K562 (cell line): ENCODE results near the gene CSAD. TPM values are rescaled to one million over a fixed set of nuclear protein-coding genes. Genes with fewer than 3 reads are reported as not detected.

Source experiments
- MTA3 ChIP-seq: fragments of 450-650 bp; formaldehyde crosslinking; IDR thresholded peaks from 2 replicates; pipeline ENCODE4 v1.6.1; 2017; ENCODE audit warnings: mild to moderate bottlenecking, borderline replicate concordance
- POLR2AphosphoS5 ChIP-seq: IDR thresholded peaks from 2 replicates; pipeline ENCODE4 v1.6.1; 2011; ENCODE audit warnings: mild to moderate bottlenecking, low read depth, low read length, moderate library complexity; ENCODE audit not compliant: control insufficient read depth, insufficient read depth
- POLR2G ChIP-seq: fragments of 200-400 bp; formaldehyde crosslinking; IDR thresholded peaks from 2 replicates; pipeline ENCODE4 v1.6.1; 2017; ENCODE audit warnings: low read depth, mild to moderate bottlenecking, antibody characterized with exemption, low read length, moderate library complexity
- TCF7 ChIP-seq: sonication (generic); IDR thresholded peaks from 2 replicates; pipeline ENCODE4 v1.6.1; 2016; ENCODE audit warnings: antibody characterized with exemption, borderline replicate concordance
- ZFP30 ChIP-seq: fragments of 250-450 bp; sonication (Bioruptor Pico); IDR thresholded peaks from 2 replicates; pipeline ENCODE4 v1.8.0; 2022; ENCODE audit warnings: moderate library complexity, mild to moderate bottlenecking, inconsistent platforms, borderline replicate concordance
- ZFP36 ChIP-seq: fragments of 150-350 bp; IDR thresholded peaks from 2 replicates; pipeline ENCODE4 v1.6.1; 2018; ENCODE audit warnings: low read length, low read depth; ENCODE audit not compliant: partially characterized antibody
- ZFPM2 ChIP-seq: fragments of 250-450 bp; sonication (Bioruptor Pico); IDR thresholded peaks from 2 replicates; pipeline ENCODE4 v1.5.1; 2022; ENCODE audit warnings: mild to moderate bottlenecking
- ZNF212 ChIP-seq: fragments of 450-650 bp; formaldehyde crosslinking; IDR thresholded peaks from 2 replicates; pipeline ENCODE4 v1.4.0; 2020; ENCODE audit warnings: mild to moderate bottlenecking
- polyA plus RNA-seq, 8 experiments: library from polyadenylated mRNA; depleted of rRNA in 4 of 8; stranded (reverse) in 5 of 8; unstranded in 3 of 8; fragments of >200 nt; fragmentation: Nextera tagmentation in 2 of 8; fragmentation: Illumina TruSeq in 1 of 8; extraction: Ambion mirVana in 2 of 8; extraction: Trizol in 1 of 8; gene quantifications; 2 replicates each; pipeline versions ENCODE4 v1.2.1 to v1.2.3, GENCODE V29; 2011 to 2014; ENCODE audit warnings: inconsistent platforms in 1 of 8, missing spikeins in 1 of 8
- total RNA-seq, 7 experiments: library from RNA; depleted of rRNA in 6 of 7; stranded (reverse); fragments of >200 nt in 6 of 7; fragmentation: Illumina TruSeq in 2 of 7; extraction: Trizol in 2 of 7; gene quantifications; 2 replicates each; pipeline versions ENCODE4 v1.2.1 to v1.2.3, GENCODE V29; 2011 to 2021; ENCODE audit warnings: low replicate concordance in 1 of 7
- TF ChIP-seq, protein P1 (sequence below), 2 experiments: fragments of 450-650 bp; conservative IDR thresholded peaks; 2 replicates each; pipeline ENCODE4 v1.6.1; 2017; ENCODE audit warnings: mild to moderate bottlenecking in 2 of 2, moderate library complexity in 2 of 2
- TF ChIP-seq, protein P2 (sequence below): fragments of 200-800 bp; sonication (Bioruptor generic); IDR thresholded peaks from 2 replicates; pipeline ENCODE4 v1.6.1; 2017; ENCODE audit warnings: missing genetic modification characterization, missing compliant biosample characterization
- TF ChIP-seq, protein P3 (sequence below), 2 experiments: IDR thresholded peaks; 2 replicates each; pipeline ENCODE4 v1.6.1; 2012; ENCODE audit warnings: improper control_type of control experiment in 2 of 2, low read depth in 2 of 2, low read length in 2 of 2, borderline replicate concordance in 1 of 2

CSAD gene
- total and polyA plus RNA-seq, 9 of the 15 experiments (the other 6 are each of a cell fraction or from before 2014, with no cell fraction given): 1.8 to 19.6 (median 8.1) TPM

DNA sequence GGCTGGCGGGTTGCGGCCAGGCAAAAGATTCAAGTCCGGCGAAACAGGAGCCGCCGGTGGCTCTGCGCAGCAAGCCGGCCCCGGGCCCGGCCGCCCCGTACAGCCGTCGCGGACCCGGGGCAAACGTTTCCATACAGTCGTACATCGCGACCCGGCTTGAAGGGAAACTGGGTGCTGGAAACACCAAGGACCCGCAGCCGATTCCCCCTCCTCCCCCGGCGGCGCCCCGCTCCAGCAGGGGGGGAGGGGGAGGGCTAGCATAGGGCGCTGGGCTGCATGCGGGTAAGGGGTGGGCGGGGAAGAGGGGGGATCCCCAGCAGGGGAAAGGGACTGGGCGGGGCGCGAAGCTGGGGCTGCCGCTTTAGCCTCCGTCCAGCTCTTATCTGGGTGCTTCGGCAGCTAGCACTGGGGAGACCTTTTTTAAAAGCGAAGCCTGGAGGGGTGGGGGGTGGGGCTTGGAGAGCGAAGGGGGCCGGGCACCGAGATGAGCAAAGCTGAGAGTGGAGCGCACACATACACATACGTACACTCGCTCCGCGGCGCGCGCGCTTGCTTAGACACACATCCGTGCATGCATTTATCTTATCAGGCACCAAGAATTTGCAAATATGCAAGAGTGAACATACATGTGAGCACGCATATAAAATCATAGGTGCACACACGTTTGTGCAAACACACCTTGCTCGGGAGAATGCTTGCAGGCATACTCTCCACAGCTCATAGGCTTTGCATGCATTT, 39.4 kb upstream of the CSAD start (continued):
- TF ChIP-seq POLR2G (0 out of 2 replicates have a peak, but pooled peaks have one; percentile 17), ZFP30 (CRISPR knock-in tag) (no peak), POLR2AphosphoS5 (no peak), ZFP36 (no peak), TCF7 (no peak), ZFPM2 (no peak), MTA3 (0 out of 2 replicates have a peak, but pooled peaks have one; percentile 15), ZNF212 (CRISPR knock-in tag) (no peak)
- TF ChIP-seq, protein P1, sequence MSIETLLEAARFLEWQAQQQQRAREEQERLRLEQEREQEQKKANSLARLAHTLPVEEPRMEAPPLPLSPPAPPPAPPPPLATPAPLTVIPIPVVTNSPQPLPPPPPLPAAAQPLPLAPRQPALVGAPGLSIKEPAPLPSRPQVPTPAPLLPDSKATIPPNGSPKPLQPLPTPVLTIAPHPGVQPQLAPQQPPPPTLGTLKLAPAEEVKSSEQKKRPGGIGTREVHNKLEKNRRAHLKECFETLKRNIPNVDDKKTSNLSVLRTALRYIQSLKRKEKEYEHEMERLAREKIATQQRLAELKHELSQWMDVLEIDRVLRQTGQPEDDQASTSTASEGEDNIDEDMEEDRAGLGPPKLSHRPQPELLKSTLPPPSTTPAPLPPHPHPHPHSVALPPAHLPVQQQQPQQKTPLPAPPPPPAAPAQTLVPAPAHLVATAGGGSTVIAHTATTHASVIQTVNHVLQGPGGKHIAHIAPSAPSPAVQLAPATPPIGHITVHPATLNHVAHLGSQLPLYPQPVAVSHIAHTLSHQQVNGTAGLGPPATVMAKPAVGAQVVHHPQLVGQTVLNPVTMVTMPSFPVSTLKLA (conservative IDR thresholded peaks at IDR 0.05): peak in 1 of 2 experiments; percentile 46; a peak in 1 of 4 replicates
- TF ChIP-seq, protein P2, sequence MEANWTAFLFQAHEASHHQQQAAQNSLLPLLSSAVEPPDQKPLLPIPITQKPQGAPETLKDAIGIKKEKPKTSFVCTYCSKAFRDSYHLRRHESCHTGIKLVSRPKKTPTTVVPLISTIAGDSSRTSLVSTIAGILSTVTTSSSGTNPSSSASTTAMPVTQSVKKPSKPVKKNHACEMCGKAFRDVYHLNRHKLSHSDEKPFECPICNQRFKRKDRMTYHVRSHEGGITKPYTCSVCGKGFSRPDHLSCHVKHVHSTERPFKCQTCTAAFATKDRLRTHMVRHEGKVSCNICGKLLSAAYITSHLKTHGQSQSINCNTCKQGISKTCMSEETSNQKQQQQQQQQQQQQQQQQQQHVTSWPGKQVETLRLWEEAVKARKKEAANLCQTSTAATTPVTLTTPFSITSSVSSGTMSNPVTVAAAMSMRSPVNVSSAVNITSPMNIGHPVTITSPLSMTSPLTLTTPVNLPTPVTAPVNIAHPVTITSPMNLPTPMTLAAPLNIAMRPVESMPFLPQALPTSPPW (CRISPR knock-in tag): peak; percentile 61
- TF ChIP-seq, protein P3, sequence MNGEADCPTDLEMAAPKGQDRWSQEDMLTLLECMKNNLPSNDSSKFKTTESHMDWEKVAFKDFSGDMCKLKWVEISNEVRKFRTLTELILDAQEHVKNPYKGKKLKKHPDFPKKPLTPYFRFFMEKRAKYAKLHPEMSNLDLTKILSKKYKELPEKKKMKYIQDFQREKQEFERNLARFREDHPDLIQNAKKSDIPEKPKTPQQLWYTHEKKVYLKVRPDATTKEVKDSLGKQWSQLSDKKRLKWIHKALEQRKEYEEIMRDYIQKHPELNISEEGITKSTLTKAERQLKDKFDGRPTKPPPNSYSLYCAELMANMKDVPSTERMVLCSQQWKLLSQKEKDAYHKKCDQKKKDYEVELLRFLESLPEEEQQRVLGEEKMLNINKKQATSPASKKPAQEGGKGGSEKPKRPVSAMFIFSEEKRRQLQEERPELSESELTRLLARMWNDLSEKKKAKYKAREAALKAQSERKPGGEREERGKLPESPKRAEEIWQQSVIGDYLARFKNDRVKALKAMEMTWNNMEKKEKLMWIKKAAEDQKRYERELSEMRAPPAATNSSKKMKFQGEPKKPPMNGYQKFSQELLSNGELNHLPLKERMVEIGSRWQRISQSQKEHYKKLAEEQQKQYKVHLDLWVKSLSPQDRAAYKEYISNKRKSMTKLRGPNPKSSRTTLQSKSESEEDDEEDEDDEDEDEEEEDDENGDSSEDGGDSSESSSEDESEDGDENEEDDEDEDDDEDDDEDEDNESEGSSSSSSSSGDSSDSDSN (IDR thresholded peaks at IDR 0.05; ENCODE audit: borderline replicate concordance in 1 of 2, low read depth in 2 of 2, low read length in 2 of 2): peak in 1 of 2 experiments; percentile 46; a peak in 2 of 4 replicates
